CD4-positive, alpha-beta T cell treated with Interleukin-15 for 1 hour (primary cell): ENCODE measurements around the gene VPS52.

Experiments
- DNase-seq: peaks from one replicate; pipeline ENCODE4 v3.0.0-alpha.2; 2020

VPS52 gene

GRCh38 chr6:33271468-33272274, at the start of gene VPS52, which contains the start of gene RPS18:
Gene VPS52 (minus strand): TSS chr6:33271876. CDS start chr6:33271675, 201 bp downstream.
Gene RPS18 (plus strand): TSS chr6:33272075. CDS start chr6:33272120, 45 bp downstream.
- DNase-seq = peak; percentile 97

GRCh38 chr6:33321227-33321626, 49.6 kb upstream of the VPS52 start:
- DNase-seq = no peak

GRCh38 chr6:33320315-33321181, 48.9 kb upstream of the VPS52 start:
- no peak for DNase-seq

GRCh38 chr6:33319939-33320314, 48.3 kb upstream of the VPS52 start:
- no peak for DNase-seq

GRCh38 chr6:33318426-33319073, 46.9 kb upstream of the VPS52 start:
- DNase-seq = no peak

GRCh38 chr6:33317669-33318425, 46.2 kb upstream of the VPS52 start, which contains the start of gene ZBTB22:
Gene ZBTB22 (minus strand): TSS chr6:33317744. CDS start chr6:33316916, 828 bp downstream.
- DNase-seq = peak; percentile 97

GRCh38 chr6:33317419-33317668, 45.7 kb upstream of the VPS52 start:
- DNase-seq = no peak

GRCh38 chr6:33316603-33317418, 45.1 kb upstream of the VPS52 start:
- DNase-seq = no peak

- no peak for DNase-seq
These were observed 44.3 kb upstream of the VPS52 start for GRCh38 chr6:33315793-33316602.

GRCh38 chr6:33314943-33315792, 43.5 kb upstream of the VPS52 start:
- DNase-seq = peak; percentile 63

- peak; percentile 93 for DNase-seq
These were observed 42.9 kb upstream of the VPS52 start for GRCh38 chr6:33314515-33314942.

- peak; percentile 95 for DNase-seq
These were observed 42.2 kb upstream of the VPS52 start, which contains the start of gene TAPBP for GRCh38 chr6:33313709-33314514. Gene TAPBP (minus strand): TSS chr6:33314078. CDS start chr6:33314041, 37 bp downstream.

GRCh38 chr6:33313105-33313708, 41.5 kb upstream of the VPS52 start:
- peak; percentile 61 for DNase-seq

- DNase-seq = peak; percentile 95
These were observed 40.9 kb upstream of the VPS52 start for GRCh38 chr6:33312361-33313104.

- no peak for DNase-seq
These were observed 34.7 kb upstream of the VPS52 start for GRCh38 chr6:33306356-33306755.

GRCh38 chr6:33305052-33305451, 33.4 kb upstream of the VPS52 start:
- DNase-seq = no peak

GRCh38 chr6:33304216-33304615, 32.5 kb upstream of the VPS52 start:
- DNase-seq = no peak

- no peak for DNase-seq
These were observed 30.2 kb upstream of the VPS52 start for GRCh38 chr6:33301877-33302276.
